Retinal pigment epithelial cell (primary cell): ENCODE measurements around the gene CKLF.
A peak's percentile ranks its signal among the peaks of the same experiment; 100 is the strongest.

Source experiments
- DNase-seq: peaks from one replicate; pipeline ENCODE4 v3.0.0-alpha.2; 2010; ENCODE audit warnings: low read depth
- H3K4me3 ChIP-seq: 2 replicates; pipeline ENCODE4 v1.5.1; 2011; ENCODE audit warnings: mild to moderate bottlenecking, low read length, control low read depth, moderate library complexity
- TF ChIP-seq, protein P1 (sequence below): conservative IDR thresholded peaks from 2 replicates; pipeline ENCODE4 v1.5.1; 2011; ENCODE audit warnings: low read depth, low read length, control low read depth, inconsistent platforms

Gene CKLF

DNA sequence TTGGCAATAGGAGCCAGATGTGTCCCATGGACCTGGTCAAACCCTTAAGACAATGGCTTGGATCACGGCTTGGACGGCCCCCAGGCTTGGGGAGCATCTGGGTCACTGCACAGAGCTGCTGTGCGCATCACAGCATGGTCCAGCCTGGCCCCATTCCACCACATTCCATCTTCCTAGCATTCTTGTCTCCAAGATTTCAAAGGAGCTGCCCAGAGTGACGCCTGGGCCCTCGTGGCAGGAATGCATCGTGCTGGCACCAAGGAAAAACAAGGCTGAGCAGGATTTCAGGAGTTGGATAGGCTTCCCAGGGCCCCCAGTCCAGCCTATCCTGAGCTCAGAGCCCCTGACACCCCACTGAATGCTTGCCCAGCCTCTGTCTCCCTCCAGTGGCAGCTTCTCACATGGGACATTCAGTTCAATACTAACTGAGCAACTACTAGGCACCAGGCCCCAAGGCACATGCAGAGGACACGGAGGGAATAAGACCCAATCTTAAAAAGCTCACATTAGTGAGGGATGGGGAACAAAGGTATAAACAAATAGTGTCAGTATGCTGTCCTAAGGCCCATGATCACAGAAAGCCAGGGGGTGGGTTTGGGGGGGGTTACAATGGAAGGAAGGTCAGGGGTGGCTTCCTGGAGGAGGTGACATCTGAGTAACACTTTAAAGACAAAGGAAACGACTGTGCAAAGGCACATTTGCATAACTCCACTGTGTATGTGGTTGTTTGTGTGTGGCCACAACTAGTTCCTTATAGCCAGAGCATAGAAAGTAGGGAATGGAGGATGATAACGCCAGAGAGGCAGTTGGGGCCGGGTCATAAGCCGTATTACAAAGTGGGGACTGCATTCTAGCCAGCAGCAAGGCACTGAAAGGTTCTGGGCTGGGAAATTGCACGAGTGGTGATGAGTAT lies 36.5 kb upstream of the CKLF start:
- TF ChIP-seq, protein P1, sequence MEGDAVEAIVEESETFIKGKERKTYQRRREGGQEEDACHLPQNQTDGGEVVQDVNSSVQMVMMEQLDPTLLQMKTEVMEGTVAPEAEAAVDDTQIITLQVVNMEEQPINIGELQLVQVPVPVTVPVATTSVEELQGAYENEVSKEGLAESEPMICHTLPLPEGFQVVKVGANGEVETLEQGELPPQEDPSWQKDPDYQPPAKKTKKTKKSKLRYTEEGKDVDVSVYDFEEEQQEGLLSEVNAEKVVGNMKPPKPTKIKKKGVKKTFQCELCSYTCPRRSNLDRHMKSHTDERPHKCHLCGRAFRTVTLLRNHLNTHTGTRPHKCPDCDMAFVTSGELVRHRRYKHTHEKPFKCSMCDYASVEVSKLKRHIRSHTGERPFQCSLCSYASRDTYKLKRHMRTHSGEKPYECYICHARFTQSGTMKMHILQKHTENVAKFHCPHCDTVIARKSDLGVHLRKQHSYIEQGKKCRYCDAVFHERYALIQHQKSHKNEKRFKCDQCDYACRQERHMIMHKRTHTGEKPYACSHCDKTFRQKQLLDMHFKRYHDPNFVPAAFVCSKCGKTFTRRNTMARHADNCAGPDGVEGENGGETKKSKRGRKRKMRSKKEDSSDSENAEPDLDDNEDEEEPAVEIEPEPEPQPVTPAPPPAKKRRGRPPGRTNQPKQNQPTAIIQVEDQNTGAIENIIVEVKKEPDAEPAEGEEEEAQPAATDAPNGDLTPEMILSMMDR, result peak; percentile 63
- H3K4me3 ChIP-seq, result no peak overlapping the region
- DNase-seq, result peak; percentile 66

DNA sequence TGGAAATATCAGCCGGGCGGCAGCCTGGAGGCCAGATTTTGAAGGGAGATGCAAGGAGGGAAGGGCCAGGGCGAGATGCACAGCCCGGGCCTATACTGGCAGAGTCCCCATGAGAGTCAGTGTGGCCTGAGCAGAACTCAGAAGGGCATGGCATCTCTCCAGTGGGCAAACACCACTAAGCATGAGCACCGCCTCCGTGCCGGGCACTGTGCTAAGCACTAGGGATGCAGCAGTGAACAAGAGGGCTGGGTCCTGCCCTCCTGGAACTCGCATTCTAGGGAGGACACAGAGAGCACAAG lies 35.9 kb upstream of the CKLF start:
- H3K4me3 ChIP-seq, result no peak overlapping the region
- TF ChIP-seq, protein P1, result no peak
- no peak for DNase-seq

DNA sequence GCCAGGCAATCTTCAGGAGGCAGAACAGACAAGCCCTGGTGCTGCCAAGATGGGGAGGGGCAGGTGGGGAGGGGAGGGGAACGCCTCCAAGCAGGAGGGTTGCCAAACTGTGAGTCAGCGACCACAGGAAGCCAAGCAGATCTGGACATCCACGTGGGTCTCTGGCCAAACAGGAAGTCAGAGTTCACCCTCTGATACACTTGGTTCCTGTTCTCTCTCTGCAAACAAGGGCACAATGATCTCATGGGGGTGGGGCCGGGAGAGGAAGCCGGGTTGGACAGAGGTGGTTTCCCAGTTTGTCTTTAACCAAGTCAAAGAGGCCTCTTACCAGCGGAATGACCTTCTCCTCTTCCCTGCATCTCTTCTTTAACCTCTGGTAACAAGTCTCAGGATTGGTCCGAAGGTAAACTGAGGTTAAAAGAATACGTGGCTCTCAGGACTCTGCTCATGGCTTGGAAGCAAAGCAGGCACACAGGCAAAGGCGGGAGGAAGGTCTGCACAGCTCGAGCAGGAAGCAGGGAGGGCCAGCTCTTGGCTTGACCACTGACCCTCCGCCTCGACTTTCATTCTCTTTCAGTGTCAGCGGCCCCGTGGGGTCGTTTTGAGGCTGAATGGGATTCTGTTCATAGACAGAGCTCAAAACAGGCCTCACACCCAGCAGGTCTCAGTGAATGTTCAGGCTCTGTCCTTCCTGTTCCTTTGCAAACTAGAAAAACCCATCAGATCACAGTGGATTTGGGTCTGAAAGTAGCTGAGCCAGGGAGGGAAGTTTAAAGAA lies 35.4 kb upstream of the CKLF start:
- no peak overlapping the region for H3K4me3 ChIP-seq
- peak; percentile 97 for DNase-seq
- TF ChIP-seq, protein P1, result no peak

DNA sequence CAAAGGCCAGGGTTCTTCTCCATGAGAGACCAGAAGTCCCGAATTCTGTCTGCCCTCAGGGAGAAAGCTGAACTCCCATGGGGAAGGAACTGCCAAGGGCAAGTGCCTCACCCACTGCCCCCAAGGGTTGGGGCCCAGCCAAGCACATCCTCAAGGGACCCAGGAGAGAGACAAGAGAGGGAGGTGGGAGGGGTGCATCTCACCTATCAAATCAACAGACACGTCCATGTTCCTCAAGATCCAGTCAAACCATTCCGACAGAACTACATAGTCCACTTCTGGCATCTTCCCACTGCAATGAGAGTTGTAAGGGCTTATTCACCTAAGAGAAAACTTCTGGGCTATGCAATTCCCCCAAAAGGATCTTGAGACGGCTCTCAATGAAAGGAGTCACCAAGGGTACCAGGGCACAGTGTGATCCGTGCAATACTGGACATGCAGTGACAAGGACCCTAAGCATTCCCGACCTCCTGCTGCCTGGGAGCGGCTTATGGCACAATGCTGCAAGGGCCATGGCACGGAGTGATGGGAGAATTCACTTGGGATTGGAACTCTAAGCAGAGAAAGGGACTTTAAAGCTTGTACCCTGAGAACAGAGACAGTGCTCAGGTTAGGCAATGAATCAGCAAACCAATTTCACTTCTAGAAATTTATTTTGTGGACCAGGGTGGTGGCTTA lies 34.7 kb upstream of the CKLF start:
- H3K4me3 ChIP-seq, result no peak overlapping the region
- TF ChIP-seq, protein P1, result no peak
- no peak for DNase-seq

DNA sequence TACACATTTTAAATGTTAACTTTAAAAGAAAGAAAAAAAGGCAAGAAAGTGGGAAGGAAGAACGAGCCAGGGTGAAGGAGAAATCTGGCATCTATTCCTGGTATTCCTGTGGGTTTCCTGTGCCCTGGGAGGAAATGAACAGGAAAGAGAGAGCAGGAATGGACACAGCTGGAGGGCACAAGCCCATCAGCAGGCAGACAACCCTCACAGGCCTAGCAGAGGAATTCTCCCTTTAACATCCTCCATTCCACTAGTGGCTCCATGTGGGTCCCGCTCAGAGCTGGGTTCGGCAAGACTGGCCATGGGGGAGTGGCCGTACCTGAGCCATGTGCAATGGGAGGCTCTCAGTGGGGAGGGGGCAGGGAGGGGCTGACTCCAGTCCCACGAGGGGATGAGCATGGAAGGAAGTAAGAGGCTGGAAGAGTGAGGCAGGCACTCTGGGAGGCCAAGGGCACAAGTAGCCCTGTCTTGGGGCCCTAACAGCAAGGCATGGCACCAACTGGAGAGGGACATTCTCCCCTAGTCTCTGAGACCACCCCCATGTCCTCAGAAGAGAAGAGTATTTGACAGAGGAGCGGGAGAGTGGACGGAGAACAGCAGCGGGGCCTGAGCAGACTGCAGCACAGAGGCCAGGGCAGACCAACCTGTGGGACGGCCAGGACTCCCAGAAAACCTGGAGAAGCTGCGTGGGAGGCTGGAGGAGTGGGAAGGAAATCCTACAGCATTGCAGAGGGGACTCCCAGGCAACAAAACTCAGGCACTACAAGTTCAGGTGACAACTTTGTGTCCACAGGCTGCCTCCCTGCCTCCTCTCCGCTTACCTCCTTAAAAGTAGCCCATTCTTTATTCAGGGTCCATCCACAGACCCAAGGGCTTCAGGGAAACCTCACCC lies 32.6 kb upstream of the CKLF start:
- H3K4me3 ChIP-seq, result no peak overlapping the region
- TF ChIP-seq, protein P1, result no peak
- DNase-seq, result no peak

DNA sequence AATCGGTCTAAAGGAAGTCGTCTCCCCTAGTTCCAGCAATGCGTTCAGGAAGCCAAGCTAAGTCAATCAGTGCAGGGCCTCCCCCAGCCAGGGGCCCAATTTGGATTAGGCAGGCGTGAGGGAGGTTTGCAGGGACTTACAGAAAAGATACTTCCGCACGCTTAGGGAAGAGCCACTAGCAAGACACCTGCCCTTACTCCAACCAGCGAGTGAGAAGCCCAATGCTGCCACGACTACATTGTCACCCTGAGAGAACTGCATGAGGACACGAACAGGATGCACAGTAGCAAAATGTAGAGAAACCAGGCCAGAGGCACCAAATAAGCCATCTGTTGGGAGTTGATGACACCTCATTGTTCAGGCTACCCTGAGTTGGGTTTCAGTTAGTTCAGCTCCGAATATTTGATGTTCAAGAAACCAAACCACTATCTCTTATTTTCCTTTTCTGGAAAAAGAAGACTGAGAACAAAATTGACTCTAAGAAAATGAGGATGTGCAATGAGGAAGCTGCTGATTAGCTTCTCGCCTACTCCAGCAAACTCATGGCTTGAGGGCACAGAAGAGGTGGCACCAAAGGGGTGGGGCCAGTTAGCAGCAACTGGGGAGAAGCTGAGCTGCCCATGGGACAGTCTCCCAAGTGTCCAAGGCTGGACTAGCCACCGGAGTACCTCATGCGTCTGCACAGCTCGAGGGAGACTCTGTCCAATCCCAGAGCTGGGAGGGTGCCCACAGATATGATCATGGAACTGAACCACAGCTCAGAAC lies 31.8 kb upstream of the CKLF start:
- no peak for DNase-seq
- TF ChIP-seq, protein P1, result no peak
- no peak overlapping the region for H3K4me3 ChIP-seq
